Stimulated activated CD4-positive, alpha-beta T cell treated with anti-CD3 and anti-CD28 coated beads, Interleukin-2, amount 100 ng/mL, for 24 hours (primary cell): ENCODE results near the gene C20orf144.

ENCODE experiments used
- DNase-seq, 2 donors: peaks; one replicate each; pipeline ENCODE4 v3.0.0-alpha.2; 2020

Gene C20orf144

DNA sequence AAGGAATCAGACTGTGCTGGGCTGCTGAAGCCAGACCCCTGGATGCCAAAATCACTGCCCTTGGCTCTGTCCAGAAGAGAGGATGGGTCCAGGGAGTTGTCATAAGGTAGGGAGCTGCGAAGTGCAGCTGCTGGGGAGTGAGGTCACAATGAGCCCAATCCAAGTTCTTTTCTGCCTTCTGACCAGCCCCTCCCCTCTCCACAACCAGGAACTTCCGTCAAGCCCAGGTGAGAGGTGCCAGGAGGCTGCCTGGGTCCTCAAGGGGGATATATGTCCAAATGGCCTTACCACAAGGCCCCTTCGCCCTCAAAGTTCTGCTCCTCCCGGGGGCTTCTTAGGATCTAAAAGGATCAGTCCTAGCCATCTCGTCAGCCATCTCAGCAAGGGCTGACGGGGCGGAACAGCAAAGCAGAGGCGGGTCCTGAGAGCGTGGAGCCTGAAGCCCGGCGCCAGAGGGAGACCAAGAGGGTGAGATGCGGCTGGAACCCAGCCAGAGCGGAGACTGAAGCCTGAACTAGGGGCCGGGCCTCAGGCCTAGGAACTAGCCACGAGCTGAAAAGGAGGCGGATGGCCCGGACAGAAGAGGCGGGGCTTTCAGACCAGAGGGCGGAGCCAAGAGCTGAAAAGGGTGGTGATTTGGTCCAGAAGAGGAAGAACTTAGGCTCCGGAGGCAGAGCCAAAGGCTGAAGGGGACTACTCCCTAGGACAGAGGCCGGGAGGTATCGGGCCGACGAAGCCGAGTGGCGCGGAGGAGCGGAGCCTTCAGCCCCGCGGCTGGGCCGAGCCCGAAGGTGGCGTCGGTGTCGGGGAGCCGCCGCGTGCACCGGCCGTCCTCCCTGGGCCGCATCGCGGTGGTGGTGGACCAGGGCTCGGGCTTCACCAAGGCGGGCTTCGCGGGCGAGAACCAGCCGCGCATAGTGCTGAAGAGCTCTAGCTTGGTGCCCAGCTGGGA is 4.4 kb downstream of the C20orf144 start, which contains the start of gene ACTL10:
Gene ACTL10 (plus strand): TSS at position 651 of the 952 bp plus-strand sequence. CDS start 555 bp downstream, outside the sequence.
- peak; percentile 83 to 96 for DNase-seq

DNA sequence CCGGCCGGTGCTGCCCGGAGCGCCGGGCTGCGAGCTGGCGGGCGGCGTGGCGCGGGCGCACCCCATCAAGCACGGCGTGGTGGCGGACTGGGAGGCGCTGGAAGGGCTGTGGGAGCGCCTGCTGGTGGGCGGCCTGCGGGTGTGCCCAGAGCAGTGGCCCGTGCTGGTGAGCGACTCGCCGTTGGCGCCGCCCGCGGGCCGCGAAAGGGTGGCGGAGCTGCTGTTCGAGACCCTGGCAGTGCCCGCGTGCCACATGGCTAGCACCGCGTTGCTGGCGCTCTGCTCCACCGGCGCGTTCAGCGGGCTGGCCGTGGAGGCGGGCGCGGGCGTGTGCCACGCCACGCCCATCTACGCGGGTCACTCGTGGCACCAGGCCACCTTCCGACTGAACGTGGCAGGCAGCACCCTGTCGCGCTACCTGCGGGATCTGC is 5.1 kb downstream of the C20orf144 start:
- DNase-seq = peak; percentile 45 to 63

DNA sequence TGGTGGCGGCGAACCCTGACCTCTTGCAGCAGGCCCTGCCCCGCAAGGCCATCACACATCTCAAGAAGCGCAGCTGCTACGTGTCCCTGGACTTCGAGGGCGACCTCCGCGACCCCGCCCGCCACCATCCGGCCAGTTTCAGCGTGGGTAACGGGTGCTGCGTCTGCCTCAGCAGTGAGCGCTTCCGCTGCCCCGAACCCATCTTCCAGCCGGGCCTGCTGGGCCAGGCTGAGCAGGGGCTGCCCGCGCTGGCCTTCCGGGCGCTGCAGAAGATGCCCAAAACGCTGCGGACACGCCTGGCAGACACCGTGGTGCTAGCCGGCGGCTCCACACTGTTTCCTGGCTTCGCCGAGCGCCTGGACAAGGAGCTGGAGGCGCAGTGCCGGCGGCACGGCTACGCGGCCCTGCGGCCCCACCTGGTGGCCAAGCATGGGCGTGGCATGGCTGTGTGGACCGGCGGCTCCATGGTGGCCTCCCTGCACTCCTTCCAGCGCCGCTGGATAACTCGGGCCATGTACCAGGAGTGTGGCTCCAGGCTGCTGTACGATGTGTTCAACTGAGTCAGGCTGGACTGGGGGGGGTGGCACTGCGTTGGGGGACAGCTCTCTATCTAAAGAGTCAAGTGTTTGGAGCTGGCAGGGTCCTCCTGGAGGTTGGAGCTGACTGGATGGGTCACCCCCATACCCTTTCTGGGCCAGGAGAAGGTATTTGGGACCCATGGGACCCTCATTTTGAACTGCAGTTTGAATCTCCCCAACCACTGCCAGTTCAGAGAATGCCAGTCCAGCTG is 5.7 kb downstream of the C20orf144 start:
- peak; percentile 82 to 84 for DNase-seq

DNA sequence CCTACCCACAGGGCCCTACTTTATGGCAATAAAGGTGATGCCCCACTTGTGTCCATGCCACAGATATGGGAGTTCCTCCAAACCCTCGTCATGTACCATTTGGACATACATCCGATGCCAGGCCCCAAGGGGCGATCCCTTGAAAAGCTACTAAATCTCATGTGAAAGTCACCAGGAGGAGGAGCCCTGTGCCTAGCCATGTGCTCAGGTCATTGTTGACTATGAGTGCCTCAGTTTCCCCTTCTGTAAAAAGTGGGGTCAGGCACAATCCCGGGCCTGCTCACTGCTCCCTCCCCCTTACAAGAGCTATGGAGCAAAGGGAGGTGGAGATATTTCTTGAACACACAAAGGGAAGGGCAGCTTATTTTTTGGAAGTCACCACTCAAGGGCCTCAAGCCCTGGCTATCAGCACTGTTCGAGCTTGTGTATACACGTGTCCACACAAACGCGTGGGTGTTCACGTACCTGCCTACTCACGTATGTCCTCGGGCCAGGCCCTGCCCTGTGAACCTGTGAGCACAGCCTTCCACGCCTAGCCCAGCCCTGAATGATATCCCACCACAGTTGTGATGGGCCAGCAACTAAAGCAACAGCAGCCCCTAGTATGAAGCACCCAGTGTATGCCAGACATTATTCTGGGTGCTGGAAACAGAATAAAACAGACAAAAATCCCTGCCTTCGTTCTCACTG is 6.5 kb downstream of the C20orf144 start:
- DNase-seq = no peak

DNA sequence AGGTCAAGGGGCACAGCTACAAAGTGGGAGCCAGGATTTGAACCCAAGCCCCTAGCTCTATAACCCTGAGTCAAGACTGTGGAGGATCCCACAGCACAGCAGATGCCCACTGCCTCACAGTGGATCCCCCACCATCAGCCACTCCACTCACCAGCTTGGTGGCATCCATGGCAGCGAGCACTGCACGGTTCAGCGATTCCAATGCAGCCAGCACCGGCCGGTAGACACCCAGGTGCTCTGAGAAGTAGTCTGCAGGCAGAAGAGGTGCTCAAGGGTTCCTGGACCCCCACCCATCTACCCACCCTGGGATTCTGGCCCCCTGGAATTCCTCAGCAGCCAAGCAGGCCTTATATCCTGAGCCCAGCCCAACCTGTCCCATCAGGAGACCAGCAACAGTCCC is 7.1 kb downstream of the C20orf144 start:
- no peak for DNase-seq

DNA sequence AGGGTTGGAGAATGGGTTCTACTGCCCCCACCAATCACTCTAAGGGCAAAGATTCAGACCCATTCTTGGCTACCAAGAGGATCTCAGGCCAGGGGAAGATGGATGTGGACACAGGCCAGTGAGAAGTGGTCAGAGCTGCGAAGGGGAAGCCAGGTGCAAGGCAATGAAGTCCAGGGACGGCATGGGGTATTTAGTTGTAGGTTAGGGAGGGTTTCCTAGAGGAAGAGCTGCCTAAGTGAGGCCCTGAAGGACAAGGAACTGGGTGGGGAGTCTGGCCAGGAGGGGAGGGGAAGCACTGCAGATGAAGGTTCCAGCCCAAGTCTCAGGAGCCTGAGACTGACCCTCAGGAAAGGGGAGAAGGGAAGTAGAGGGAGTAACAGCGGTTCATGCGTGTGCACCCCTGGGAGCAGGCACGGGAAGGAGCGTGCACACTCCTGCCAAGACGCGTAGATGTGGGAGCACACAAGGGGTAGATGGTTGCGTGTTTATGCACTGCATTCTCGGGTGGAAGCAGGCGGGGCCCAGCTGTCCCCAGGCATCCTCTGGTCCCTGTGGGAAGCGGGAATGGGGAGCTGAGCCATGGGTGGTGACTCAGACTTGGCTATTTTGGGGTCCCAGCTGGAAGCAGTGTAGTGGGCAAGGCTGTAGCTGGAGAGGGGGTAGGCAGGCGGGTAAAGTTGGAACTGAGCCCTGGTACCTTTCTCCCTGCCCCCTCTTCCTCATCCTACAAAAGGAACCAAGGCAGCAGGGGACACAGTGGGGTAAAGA is 7.9 kb downstream of the C20orf144 start:
- no peak for DNase-seq

DNA sequence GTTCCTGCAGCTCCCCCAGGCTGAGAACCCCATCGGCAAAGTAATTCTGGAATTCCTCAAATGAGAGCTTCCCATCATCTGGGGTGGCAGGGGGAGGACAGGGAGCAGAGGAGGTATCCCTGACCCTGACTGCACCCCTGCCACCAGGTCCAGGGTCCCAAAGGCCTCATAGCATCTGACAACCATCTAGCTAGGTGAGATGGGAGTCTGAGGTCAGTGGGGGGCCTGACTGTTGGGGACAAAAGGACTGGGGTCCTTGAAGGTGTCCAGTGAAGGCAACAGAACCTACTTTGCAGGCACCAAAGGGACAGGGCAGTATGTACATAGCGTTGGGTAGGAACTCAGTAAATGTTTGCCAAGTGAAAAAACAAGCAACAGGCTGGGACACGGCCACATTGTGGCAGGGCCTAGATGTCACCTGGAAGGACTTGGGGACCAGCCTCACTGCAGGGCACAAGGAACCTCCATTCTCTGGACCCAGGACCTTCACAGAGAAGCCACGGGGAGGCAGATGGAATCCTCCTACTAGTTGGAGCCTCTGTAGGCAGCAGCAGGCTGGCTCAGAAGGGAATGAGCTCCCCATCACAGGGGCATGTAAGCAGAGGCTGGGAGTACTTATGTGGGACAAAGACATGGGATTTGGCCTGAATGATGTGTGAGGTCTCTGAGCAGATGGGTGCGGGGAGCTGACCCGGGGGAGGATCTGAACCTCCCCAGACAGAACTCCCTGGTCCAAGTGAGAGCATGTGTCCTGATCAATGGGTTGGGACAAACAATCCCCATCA is 8.8 kb downstream of the C20orf144 start:
- DNase-seq = no peak

DNA sequence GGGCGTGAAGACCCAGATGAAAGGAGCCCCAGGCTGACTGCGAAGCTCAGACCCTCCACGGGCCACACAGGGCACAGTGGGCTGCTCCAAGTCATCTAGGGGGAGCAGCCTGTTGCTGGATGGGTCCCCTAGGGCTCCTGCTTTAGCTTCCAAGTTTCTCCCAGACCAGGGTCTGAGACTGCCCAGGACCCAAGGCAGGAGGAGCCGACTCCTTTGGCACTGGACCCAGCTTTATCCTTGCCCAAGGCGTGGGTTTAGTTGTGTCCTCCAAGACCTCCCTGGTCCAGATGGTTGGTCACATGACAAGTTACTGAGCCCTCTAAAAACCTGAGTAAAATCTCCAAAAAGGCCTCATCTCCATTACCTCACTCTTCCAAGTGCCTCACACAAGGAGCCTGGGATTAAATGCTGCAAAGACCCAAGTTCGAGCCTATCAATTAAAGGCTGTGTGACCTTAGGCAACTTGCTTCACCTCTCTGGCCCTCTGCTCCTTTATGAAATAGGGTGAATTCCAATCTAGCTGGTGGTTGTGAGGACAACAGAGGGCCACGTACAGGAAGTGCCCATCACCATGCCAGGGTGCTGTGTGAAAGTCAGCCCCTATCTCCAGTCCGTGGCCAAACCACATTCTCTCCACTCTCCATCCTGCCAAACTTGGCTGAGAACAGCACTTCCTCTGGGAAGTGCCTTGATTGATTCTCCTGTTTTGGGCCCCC is 9.6 kb downstream of the C20orf144 start:
- DNase-seq = no peak

DNA sequence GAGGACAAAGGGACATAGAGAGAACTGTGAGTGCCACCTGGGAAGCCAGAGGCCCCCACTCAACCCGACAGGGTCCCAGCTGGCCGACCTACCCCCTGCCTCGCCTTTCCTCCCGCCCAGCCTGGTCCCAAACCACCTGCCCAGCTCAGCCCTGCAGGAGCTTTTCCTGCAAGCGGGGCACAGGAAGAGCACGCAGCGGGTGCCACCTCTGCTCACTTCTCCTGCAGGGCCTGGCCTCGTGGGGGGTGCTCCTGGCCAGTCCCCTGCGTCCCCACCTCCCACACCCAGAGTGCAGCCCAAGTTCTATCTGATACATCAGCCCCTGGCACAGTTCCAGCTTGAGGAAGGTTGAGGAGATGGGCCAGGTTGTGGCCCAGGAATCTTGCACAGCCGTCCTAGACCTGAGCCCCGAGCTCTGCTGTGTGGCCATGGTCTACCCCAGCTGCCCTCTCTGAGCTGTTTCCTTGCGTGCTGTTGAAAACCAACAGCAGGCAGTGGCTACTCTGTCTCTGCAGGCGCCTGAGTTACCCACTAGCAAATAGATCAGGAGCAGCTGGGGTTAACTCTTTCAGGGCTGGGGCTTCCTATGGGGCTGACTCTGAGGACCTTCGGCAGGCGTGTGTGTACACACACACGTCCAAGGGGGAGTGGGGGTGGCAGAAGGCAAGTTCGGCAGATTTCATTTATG is 10.4 kb downstream of the C20orf144 start:
- DNase-seq = no peak

DNA sequence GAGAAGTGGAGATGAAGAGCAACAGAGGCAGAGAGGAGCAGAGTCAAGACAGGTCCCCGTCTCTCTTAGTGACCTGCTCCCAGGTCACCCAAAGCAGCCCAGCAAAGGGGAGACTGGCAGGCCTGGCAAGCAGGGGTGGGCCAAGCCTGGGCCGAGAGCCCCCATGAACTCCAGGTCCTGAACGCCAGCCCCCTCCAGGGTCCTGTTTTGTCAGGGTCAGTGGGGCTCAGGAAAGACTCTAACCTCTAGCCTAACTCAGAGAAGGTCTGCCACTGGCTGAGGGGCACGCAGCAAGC is 10.9 kb downstream of the C20orf144 start:
- DNase-seq = no peak

DNA sequence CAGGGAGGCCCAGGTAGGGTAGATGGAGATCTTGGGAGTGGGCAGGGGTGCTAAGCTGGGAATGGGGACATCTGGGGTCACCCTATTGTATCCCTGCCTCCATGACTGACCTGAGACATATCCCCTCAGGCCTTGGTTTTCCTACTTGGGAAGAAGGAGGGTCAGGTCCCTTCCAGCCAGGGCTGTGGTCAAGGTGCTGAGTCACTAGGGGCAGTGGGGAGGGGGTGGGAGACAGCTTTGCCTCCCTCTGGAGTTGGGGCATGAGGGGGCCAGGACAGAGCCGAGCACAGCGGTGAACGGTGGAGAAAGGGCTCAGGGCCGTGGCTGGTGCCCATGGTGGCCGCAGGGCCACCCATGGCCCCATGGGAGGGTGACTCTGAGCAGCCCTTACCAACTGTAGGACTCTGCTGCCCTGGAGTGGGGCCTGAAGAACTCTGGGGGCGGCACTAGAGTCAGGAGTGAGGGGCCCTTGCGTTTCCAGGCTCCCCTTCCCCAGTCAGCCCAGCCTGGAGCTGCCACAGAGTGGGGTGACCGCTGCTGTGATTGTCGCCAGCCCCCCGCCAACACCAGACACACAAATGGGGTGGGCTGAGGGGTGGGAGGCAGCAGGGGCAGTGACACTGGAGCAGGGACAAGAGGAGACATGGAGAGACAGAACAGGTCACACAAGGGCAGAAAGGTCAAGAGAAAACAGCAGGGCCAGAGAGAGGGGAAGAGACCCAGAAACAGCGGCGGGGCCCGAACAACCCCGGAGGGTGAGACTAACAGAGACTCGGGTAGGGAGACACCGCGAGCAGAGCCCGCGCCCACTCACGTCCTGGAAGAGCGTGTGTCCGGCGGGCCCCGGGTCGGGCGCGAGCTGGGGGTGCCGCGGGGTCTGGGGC is 11.5 kb downstream of the C20orf144 start:
- no peak for DNase-seq

DNA sequence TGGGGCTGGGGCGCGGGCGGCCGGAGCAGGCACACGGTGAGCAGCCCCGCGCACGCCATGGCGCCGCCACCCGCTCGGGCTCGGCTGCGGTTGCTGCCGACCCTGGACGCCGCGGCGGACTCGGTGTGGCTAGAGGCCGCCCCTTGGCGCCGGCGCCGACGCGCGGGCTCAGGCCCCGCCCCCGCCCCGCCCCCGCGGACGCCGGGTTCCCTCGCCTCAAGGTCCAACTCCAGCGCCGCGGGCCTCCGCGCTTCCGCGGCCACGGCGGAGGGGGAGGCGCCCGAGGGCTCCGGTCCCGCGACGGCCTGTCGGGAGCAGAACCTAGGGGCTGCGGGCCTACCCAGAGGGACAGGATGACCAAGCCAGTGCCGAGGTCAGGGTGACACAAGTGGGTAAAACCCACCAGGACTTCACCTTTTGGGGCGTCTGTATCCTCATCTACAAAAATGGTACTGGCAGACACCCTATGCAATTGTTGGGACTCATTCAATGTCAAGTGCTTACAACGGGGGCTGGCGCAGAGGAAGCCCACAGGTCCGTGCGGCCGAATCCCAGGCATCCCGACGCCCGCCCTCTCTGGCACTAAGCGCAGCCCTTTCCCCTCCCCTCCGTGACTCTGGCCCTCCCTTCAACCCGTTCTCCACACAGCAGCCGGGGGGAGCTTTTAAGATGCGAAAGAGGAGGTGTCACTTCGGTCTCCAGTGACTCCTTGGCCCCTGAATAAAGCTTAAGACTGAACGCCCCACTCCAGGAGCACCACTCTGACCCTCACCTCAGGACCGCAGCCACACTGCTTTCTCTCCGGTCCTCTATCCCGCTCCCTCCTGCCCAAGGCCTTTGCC is 12.4 kb downstream of the C20orf144 start, which contains the start of gene NECAB3:
Gene NECAB3 (minus strand): TSS at position 135 of the 842 bp plus-strand sequence. CDS start 76 bp downstream, at position 59.
- peak; percentile 68 to 78 for DNase-seq

DNA sequence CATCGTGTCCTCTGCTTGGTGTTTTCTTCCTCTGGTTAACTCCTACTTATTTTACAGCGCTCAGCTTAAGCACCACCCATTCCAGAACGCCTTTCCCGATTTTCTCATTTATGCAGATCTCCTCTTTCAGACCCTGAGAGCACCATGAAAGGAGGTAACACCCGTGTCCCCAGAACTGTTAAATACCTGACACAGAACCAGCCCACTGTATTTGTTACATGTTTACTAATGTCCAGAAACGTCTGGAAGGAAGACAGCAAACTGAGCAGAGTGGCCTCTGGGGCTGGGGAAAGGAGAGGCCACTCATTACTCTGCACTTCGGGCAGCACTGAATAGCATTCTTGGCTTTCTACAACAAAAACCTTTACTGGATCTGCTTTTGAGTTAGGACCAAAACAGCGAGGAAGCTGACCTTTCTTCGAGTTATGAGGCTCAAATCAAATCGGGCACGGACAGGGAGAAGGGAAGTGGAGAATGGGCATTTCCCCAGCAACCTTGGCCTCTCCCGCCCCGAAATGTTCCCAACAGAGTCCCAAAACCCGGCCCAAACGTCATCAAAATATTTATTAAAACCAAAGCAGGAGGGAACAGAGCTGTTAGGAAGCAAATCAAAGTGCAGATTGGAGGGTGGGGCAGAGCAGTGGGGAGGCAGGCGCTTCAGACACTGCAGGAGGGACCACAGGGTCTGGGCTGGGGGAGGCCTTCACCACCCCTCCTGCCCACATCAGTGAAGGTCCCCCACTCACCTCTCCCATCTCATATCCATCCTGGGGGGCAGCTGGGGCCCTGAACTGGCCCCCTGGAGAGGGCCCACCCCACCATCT is 13.2 kb downstream of the C20orf144 start:
- DNase-seq = no peak

DNA sequence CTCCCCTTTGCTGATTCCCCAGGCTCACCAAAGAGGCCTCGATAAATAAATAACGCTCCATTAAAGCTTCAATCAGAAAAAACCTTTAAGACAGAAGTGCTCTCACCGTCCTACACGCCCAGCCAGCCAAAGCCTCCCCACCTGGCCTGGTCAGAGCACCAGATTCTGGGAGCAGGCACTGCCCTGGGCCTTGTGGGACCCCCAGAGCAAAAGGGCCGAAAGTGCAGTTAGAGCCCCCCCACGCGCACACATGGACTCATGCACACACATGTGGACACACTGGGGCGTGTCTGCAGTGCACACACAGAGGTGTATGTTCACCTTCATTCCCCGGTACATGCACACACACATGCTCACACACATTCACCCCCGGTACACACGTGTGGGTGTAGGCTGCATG is 14.0 kb downstream of the C20orf144 start:
- no peak for DNase-seq

DNA sequence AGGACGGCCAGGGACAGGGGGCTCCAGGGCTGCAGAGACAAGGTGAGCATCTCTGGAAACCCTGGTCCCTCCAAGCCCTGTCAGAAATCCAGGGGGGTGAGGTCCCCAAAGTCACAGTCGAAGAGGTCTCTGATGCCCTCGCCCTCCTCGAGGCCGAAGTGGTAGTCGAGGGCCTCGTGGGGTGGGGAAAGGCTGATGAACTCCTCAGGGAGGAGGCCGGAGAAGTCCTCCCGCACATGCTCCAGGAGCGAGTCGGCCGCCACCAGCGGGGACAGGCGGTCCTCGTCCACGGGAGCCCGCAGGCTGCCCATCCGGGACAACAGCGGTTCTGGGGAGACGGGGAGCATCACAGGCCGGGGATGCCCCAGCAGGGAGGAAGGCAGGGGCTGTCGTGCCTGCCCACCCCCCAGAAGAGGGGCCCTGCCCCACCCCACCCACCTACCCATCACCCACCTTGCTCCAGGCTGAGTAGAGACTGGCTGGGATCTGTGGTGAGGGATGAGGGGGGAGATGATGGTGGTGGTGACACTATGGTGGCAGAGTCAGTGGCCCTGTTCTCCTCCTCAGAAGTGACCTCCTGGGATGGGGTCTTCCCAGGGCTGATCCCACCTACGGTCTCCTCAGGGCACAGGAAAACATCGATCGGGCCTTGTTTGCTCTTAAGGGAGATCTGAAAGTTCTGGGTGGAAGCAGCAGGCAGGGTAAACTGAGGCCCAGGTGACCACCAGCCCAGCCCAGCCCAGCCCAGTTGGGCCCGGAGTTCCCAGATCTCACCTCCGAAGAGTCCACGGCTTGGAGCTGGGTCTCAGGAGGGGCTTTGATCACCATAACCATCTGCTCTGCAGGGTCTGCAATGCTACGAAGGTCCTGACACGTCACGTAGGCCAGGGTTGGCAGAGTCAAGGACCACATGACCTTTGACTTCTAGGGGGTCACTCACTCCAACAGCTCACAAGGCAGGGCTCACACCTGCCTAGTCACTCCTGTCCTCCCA is 14.8 kb downstream of the C20orf144 start:
- no peak for DNase-seq
